HS-5 (cell line): Measurements from ENCODE around the gene ACCSL.

Experiments
- DNase-seq: peaks from one replicate; pipeline ENCODE4 v3.0.0-alpha.2; 2012; ENCODE audit warnings: low read depth

The ACCSL gene

DNA sequence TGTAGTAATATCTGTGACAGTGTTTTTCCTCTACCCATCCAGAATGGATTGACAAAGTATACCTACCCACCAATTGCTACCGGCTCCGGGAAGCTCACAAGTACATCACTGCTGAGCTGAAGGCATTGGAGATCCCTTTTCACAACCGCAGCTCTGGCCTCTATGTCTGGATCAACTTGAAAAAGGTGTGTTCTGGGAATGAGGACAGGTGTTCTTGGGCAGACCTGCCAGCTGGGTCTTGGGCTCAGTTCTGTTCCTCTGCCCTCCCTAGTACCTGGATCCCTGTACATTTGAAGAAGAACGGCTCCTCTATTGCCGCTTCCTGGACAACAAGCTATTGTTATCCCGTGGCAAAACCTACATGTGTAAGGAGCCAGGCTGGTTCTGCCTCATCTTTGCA is 10.5 kb downstream of the ACCSL start:
- DNase-seq = no peak

DNA sequence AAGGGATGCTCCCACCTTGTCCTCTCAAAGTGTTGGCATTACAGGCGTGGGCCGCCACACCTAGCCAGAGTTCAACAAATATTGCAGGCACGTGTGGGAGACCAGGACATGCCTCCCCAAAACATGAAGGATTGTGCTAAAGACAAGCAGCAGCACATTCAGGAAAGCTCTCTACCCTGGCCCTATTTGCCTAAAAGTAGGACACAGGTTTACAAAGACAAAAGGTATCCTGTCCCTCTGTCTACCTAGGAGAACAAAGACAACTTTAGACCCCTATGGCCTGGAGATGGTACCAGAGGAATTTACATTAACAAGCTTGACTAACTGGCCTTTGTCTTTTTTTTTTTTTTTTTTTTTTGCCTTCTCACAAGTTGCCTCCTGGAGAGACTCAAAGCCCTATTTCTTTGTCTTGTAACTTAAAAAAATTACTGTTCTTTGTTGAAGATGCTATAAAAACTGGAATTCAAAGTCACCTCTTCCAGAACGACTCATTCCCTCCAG is 17.4 kb downstream of the ACCSL start:
- DNase-seq = peak; percentile 19

DNA sequence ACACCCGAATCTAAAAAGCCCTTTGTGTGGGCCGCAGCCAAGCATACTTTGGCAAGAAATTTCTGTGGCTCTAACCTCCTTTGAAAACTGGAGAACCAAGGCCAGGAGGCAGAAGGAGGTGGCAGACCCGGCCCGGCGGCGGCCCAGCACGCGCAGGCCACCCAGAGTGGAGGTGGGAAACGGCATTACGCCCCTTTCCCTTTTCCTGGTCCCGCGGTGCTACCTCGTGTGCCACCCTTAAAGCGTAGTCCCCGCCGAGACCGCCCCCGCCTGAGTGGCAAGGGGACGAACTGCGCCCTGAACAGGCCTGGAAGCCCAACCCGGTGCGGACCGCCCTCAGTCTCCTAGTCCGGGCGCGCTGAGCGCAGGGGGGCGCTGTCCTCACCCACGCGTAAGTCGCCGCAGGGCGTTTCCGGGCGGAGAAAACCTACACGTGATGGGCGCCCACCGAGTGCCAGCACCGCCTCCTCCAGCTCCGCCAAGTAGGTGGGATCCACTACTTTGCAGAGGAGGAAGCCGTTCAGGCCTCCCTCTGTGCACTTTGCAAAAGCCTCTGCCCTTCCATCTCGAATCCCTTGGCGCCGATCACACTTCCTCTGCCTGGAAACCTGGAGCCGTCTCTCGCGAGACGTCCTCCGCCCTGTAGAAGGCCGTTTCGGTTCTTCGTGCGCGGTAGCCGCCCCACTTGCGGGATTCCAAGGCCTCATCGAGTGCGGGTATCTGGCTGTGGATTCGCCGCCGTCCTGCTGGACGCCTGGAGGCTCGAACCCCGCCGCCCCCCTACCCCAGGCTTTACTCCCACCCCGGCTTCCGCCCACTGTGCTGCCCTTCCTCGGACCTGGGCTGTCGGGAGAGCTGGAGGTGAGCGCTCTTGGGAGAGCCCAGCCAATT is 18.3 kb downstream of the ACCSL start, which contains the start of gene ACCS:
TSS of gene ACCS (plus strand) at position 430 of the 891 bp plus-strand sequence. CDS start 1,358 bp downstream, outside the sequence.
- DNase-seq = peak; percentile 72

DNA sequence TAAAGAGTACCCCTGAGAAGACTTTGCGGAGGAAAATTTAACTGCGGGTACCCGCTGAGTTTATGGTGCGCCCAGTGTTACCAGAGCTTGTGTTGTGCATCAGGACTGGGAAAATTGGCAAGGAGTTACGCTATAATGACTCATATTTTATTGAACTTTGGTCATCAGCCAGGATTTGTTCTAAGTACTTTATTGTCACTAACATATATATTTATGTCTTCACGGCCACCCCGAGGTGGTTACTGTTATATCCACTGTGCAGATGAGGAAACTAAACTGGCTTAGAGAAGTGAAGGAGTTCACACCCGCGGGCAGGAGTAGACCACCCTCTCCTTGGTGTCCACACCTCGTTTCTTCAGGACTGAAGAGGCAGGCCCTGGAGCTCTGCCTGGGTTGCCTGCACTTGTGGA is 19.0 kb downstream of the ACCSL start:
- DNase-seq = peak; percentile 60

DNA sequence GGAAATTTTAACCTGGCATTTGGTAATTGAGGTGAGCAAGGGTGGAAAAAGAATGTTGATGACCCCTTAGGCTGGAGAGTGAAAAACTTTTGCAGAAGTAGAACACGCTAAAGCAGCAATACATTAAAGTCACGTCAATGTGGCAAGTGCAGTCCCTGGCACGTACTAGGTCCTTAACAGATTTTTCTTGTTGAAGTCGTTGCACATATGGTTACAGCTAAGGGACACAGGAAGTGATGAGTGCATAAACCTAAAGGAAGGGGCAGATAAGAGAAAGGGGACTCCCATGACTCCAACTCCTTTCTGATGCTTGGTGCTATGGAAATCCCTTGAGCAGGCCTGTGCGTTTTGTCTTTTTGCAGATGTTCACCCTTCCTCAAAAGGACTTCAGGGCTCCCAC is 19.5 kb downstream of the ACCSL start:
- DNase-seq = no peak

DNA sequence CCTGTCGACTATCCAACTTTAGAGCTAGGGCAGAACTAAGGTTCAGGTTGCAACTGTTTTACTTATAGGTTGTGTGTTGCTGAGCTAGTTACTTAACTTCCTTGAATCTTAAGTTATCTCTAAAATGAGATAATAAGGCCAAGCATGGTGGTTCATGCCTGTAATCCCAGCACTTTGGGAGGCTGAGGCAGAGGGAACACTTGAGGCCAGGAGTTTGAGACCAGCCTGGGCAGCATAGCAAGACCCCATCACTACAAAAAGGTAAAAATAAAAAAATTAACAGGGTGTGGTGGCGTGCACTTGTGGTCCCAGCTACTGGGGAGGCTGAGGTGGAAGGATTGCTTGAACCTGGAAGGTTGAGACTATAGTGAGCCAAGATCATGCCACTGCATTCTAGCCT is 20.4 kb downstream of the ACCSL start:
- DNase-seq = no peak

DNA sequence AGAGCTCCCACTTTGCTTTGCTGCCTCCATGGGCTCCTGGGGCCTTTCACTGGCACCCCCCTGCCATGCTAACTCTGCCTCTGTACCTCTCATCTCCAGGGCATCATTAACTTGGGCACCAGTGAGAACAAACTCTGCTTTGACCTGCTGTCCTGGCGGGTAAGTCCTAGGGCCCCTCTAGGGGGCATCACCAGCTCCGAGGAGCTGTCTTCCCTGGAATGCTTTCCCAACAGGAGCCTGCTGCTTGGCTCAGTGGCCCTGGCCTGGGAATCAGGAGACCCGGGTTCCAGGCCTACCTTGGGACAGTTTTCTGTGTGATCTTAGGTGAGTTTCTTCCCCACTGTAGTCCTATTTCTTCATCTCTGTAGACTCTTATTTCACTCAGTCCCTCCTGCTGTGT is 23.4 kb downstream of the ACCSL start:
- no peak for DNase-seq

DNA sequence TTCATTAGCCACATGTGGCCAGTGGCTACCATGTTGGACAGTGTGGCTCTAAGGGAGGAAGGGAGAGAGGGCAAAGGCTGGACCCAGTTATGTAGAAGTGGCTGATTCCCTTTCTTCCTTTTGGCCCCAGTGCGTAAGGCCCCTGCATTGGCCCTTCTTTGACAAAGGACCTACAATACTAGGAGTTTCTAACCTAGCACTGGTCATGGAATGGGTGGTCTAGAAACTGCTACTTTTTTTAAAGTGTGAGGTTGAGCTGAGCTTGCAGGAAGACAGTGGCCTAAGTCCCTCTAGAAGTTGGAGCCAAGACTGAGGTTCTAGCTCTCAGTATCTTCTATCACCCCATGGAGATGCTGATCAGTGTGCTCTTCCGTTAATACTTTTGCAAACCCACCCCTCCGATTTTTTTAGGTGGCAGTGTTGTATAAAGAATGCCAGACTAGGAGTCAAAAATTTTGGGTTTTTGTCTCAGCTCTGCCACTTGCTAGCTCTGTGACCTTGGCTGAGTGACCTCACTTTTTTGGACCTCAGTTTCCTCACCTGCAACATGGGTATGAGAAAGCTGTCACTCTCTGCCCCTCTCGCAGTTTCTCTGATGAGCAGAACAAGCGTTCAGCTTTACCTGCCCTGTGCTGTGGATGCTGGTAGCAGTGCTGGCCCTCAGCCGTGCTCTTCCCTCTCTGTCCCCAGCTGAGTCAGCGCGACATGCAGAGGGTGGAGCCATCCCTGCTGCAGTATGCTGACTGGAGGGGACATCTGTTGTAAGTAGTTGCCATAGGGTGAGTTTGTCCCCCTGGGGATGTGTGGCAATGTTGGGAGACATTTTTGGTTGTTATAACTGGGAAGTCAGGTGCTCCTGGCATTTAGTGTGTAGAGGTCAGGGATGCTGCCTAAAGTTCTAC is 25.2 kb downstream of the ACCSL start:
- DNase-seq = no peak

DNA sequence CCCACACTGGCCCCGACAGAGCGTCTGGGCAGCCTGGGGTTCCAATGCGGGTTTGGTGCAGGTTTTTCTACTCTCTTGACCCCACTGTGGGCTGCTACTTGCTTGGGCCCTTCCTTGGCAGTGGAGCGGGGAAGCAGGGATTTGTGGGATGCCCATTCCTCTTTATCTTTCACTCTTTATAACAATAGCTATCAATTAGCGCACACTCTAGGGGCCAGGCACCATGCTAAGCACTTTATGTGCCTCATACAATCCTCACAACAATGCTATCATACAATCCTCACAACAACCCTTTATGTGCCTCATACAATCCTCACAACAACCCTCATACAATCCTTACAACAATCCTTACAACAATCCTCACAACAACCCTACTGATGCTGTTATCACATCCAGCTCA is 31.0 kb downstream of the ACCSL start:
- DNase-seq = no peak

DNA sequence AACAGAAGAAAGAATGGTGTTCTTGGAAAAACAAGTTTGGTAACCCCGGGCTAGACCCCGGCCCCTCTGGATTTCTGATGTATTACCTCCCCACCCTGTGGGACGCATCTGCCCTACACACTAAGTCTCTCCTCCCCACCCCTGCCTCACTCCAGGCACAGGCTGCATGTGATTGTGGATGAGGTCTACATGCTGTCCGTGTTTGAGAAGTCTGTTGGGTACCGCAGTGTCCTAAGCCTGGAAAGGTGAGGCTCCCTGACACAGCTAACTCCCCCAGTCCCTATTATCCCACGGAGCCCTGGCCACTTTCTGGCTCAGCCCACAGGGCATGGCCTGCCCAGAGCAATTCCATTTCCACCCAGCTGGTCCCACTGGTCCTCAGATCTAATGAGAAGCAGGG is 31.6 kb downstream of the ACCSL start:
- no peak for DNase-seq

DNA sequence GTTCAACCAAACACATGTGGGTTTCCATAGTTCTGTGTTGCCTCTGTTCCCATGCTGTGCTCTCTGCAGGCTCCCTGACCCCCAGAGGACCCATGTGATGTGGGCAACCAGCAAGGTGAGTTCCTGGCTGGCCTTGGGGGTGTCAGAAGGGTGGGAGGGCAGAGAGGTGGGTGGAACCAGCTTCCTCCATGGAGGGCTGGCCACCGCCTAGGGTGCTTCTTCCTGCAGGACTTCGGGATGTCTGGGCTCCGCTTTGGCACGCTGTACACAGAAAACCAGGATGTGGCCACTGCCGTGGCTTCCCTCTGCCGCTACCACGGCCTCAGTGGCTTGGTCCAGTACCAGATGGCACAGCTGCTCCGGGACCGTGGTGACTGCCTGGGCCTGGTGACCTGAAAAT is 33.2 kb downstream of the ACCSL start:
- DNase-seq = no peak

DNA sequence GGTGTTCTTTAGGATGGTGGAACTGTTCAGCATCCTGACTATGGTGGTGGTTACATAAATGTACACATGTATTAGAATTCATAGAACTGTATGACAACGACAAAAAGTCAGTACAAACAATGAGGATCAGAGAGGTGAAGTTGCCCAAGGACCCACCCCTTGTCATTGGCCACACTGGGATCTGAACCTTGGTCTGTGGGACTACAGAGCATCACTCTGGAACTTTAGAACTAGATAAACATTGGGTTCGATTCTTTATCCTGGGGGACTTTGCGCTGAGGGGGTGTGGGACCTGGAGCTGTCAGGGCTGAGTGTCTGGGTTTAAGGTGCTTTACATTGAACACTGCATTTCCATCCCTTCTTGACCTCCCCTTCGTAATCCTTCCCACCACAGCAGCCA is 34.9 kb downstream of the ACCSL start:
- DNase-seq = no peak

DNA sequence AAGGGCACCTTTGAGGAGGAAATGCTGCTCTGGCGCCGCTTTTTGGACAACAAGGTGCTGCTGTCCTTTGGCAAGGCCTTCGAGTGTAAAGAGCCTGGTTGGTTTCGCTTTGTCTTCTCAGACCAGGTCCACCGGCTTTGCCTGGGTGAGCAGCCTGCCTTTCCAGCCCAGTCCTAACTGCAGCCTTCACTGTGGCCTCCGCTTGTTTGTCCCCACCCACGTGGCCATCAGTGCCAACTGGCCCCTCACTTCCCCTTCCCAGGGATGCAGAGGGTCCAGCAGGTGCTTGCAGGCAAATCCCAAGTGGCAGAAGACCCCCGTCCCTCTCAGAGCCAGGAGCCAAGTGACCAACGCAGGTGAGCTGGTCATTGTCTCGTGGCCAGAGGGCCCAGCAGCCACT is 35.7 kb downstream of the ACCSL start:
- no peak for DNase-seq

DNA sequence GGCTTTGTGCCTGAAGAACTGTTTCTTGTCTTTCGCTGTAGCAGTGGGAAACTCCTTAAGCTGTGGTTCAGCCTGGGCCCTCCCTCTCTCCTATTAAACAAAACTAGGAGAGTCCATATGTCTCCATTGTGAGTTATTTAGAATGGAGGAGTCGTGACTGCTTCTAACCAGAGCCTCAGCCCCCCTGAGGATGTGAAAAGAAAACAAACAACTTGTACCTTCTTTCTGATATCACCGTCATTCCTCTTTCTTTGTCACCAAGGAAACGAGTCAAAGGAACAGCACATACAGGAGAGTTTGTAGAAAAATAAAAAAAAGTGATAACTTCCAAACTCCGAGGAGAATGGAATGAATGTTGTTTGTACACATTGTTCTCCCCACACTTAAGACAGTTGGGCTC is 36.1 kb downstream of the ACCSL start:
- no peak for DNase-seq

DNA sequence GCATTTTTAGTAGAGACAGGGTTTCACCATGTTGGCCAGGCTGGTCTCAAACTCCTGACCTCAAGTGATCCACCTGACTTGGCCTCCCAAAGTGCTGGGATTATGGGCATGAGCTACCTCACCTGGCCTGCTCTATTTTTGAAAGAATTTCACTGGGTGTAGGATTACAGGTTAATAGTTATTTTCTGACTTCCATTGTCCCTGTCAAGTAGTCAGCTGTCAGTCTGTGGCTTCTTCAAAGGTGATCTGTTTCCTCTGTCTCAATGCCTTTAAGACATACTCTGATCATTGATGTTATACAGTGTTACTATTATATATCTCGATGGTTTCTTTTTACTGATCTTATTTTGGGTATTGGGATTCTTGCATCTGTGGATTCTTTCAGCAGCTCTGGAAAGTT is 37.5 kb downstream of the ACCSL start:
- DNase-seq = no peak

DNA sequence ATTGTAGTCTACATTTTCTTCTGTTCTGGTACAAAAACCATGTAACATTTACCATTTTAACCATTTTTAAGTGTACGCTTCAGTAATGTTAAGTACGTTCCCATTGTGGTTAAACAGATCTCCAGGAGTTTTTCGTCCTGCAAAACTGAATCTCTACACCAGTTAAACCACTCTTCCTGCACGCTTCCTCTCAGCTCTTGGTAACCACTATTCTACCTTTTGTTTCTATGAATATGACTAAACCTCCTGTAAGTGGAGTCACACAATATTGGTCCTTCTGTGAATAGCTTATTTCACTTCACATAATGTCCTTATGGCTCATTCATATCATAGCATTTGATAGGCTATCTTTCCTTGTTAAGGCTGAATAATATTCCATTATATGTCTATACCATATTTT is 40.6 kb downstream of the ACCSL start:
- DNase-seq = no peak

DNA sequence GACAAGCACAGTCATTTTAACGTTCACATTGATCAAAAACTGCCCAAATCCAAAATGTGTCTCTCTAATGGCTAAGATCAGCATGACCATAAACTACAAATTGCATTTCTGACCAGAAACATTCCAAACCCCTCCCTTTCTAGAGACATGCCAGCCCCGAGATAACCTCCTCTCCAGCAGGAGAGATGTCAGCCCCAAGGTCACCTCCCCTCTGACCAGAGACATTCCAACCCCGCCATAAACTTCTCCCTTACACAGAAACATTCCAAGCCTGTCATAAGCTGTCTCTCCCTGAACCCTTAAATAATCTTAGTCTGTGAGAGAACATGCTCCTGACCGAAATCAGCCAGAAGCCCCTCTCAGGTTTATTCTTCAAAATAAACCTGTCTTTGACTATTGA is 41.1 kb downstream of the ACCSL start:
- DNase-seq = no peak

DNA sequence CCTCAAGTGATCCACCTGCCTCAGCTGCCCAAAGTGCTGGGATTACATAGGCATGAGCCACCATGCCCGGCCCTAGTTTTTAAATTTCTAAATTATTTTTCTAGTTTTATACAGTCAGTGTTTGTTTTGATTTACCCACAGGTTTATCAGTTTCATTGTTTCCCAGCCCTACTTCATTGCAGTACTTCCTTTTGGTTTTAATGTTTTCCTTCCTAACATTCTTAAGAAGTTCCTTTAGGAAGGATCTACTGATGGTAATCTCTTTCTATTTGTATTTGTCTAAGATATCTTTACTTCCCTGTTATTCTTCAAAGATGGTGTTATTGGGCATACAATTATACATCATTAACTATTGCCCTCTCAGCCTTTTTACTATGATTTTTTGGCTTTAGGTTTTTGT is 42.8 kb downstream of the ACCSL start:
- no peak for DNase-seq

DNA sequence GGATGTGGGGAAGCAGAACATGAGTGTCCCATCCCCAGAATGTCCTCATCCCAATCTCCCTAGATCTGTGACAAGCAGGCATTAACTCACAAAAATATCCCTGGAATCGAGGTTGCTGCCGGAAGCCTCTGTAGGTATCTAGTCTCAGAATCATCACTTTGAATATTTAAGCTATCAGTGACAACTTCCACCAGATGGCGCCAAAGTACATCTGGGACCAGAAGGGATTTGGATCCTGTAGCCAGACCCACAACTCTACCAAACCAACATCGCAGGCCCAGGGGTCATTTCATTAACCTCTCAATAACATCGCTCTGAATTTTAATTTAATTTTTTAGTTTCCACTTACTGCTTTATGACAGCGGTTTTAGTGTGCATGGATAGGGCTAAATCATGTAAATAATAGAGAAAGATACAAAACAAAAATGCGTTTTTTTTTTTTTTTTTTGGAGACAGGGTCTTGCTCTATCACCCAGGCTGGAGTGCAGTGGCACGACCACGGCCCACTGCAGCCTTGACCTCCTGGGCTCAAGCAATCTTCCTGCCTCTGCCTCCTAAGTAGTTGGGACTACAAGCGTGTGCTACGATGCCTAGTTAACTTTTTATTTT is 46.6 kb downstream of the ACCSL start:
- no peak for DNase-seq

DNA sequence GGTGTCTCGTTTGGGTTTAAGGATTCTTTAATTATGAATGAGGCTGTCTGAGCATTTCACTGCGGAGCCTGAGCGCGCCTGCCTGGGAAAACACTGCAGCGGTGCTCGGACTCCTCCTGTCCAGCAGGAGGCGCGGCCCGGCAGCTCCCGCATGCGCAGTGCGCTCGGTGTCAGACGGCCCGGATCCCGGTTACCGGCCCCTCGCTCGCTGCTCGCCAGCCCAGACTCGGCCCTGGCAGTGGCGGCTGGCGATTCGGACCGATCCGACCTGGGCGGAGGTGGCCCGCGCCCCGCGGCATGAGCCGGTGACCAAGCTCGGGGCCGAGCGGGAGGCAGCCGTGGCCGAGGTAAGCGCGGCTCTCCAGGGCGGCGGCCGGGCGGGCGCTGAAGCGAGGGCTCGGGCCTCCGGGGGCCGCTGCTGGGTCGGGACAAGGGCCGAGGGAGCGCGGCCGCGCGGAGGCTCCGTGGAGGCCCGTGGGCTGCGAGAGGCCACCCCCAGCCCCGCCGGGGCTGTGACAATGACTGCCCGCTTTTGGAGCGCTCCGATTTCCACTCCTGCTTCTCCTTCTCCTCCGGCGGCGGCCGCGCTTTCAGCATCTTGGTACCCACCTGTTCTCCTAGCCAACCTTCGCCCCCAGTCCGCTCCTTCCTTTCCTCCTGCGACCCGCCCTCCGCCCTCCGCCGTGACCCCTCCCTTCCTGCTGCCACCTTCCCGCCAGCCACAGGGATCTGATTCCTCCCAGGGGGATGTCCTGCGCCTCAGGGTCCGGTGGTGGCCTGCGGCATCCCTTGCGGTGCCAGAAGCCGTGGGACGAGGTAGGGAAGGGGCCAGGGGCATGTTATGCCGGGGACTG is 48.0 kb downstream of the ACCSL start, which contains the start of gene EXT2:
TSS of gene EXT2 (plus strand) at position 173 of the 854 bp plus-strand sequence. CDS start 12,035 bp downstream, outside the sequence.
- DNase-seq = no peak
